ENCODE results near the gene RAB26. TPM values are rescaled to one million over a fixed set of nuclear protein-coding genes. Genes with fewer than 3 reads are reported as not detected.
A peak's percentile ranks its signal among the peaks of the same experiment; 100 is the strongest.
"Not testable (repeated sequence)": the region's sequence is repeated elsewhere in the genome, so short reads cannot be mapped to it uniquely, and the experiment has no call there.

RAB26 gene, protein sequence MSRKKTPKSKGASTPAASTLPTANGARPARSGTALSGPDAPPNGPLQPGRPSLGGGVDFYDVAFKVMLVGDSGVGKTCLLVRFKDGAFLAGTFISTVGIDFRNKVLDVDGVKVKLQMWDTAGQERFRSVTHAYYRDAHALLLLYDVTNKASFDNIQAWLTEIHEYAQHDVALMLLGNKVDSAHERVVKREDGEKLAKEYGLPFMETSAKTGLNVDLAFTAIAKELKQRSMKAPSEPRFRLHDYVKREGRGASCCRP
- total RNA-seq (2014; rRNA removed; shearing (Covaris generic)): not detected in 2 replicates

GRCh38 chr16:2147981-2148671 lies at the start of gene RAB26:
TSS of gene RAB26 (plus strand) at chr16:2148625. CDS start at chr16:2148784, 159 bp downstream.
- DNase-seq (ENCODE audit: low spot score): peak; percentile 75

DNA sequence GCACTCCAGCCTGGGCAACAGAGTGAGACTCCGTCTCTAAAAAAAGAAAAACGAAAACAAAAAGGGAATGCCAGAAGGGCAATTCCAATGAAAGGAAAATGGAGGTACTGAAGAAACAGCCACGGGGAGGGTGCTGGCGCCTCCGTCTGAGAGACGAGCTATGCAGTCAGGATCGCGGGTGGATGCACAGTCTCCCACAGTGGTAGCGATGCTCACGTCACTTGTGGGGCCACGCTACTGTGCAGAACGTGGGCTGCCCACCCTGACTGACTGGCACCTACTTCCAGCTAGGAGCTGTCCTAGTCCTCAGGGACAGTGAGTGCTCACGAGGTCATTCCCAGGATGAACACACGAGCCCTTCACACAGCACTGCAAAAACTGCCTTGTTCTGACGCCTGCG lies 46.8 kb upstream of the RAB26 start:
- DNase-seq (ENCODE audit: low spot score): not testable (repeated sequence)

DNA sequence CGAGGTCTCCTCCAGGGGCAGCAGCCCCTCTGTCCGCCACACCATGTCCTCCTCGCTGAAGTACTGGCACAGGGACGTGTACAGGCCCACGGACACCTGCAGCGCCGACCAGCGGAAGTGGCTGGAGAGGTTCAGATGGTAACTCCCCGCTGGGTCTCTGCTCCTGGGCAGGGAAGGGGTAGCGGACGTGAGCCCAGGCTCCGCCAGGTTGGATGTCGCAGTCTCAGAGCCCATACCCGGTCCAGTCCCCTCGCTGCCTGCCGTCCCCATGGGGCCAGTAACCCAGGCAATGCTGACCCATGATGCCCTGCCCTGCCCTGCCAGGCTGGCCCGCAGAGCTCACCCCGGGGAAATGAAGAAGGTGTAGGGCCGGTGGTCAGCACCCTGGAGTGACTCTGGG lies 46.0 kb upstream of the RAB26 start:
- no peak for DNase-seq (ENCODE audit: low spot score)

- not testable (repeated sequence) for DNase-seq (ENCODE audit: low spot score)
Measured at GRCh38 chr16:2104464-2104863, 44.0 kb upstream of the RAB26 start.

DNA sequence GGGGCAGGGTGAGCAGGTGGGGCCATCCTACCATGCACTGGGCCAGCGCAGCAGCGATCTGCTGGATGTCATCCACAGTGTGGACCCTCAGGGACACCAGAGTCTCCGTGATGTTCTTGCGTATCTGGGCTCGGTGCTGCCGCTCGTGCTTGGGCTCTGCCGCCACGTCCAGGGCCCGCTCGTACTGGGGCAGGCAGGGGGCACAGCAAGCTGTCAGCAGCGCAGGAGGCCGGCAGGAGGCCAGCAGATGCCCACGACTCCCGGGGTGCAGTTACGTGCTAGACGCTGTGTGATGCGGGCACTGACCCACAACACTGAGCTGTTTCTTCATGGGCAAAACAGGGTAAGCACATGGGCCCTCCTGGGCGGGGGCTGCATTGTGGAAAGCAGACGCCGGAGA lies 43.1 kb upstream of the RAB26 start:
- not testable (repeated sequence) for DNase-seq (ENCODE audit: low spot score)

DNA sequence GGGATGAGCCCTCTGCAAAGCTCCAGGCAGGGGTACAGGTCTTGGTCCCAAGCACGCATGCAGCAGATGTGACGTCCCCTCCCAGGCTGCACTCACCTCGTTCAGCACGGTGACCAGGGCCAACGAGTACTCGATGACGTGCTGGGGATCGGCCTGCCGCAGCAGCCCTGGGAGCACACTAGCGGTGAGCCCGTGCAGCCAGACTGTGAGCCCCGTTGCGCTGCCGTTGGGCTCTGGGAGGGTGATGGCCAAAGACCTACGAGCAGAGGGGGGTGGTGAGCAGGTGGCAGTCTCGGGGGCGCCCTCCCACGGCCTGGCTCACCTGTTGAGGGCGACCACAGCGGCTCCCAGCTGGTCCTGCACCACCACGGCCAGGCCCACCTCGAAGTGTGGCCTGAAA lies 42.7 kb upstream of the RAB26 start:
- not testable (repeated sequence) for DNase-seq (ENCODE audit: low spot score)

DNA sequence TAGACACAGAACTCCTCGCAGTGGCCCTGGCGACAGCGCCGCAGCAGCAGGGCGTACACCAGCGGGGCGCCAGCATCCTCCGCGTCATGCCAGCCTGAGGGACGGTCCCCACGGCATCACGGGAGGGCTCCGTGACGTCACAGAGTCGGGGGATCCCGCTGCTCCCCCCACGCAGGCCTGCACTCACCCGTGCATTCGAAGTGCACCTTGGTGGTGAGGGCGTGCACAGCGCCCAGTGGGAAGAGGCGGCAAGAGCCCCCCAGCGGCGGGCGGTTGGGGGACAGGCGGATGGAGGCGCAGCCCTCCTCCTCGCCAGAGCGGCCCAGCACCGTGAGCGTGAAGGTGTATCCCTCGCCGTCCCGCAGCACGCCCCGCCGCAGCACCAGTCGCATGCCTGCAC lies 42.2 kb upstream of the RAB26 start:
- DNase-seq (ENCODE audit: low spot score): not testable (repeated sequence)

GRCh38 chr16:2107121-2107790 lies 41.2 kb upstream of the RAB26 start:
- not testable (repeated sequence) for DNase-seq (ENCODE audit: low spot score)

DNA sequence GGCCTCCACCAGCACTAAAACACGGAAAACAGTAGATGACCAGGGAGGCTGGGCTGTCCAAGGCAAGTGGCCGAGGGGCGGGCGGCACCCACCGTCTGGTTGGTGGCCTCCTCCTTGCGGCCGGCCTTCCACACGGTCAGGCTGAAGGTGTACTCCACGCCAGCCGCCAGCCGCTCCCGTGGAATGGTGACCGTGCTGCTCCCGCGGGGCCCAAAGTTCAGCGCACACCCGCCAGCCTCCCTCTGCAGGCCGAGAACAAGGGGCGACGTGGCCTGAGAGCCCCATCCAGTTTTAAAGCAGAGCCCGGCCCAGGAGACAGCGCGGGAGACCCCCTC lies 40.7 kb upstream of the RAB26 start:
- DNase-seq (ENCODE audit: low spot score): not testable (repeated sequence)

- DNase-seq (ENCODE audit: low spot score): not testable (repeated sequence)
Measured at GRCh38 chr16:2108446-2109270, 39.8 kb upstream of the RAB26 start.

GRCh38 chr16:2109271-2109580 lies 39.2 kb upstream of the RAB26 start:
- DNase-seq (ENCODE audit: low spot score): not testable (repeated sequence)

- not testable (repeated sequence) for DNase-seq (ENCODE audit: low spot score)
Measured at GRCh38 chr16:2109872-2110271, 38.6 kb upstream of the RAB26 start.

DNA sequence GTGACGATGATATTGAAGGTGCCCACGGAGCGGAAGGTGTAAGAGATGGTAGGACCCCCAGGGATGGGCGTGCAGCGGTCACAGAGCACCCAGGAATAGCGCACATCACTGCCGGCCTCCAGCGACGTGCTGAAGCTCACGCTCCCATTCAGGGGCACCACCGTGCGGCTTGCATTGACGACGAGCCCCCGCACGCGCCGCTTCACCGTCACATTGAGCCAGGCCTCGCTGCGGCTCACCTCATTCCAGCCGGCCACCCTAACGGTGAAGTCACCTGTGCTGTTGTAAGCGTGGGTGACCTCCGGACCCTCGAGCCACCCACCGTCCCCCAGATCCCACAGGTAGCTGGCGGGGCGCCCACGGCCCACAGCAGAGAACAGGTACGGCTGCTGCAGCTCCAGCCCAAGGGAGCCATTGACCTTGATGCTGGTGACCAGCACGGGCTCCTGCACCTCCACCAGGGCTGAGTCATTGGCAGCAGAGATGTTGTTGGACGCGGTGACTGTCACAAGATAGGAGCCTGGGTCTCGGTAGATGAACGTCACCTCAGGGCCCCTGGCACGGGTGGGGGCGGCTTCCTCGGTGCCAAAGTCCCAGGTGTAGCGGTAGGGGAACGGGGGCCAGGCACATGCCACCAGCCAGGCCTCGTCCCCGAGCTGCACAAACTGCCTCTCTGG lies 38.0 kb upstream of the RAB26 start:
- not testable (repeated sequence) for DNase-seq (ENCODE audit: low spot score)

GRCh38 chr16:2111009-2111353 lies 37.4 kb upstream of the RAB26 start:
- DNase-seq (ENCODE audit: low spot score): not testable (repeated sequence)

GRCh38 chr16:2111412-2112335 lies 36.8 kb upstream of the RAB26 start:
- DNase-seq (ENCODE audit: low spot score): not testable (repeated sequence)

DNA sequence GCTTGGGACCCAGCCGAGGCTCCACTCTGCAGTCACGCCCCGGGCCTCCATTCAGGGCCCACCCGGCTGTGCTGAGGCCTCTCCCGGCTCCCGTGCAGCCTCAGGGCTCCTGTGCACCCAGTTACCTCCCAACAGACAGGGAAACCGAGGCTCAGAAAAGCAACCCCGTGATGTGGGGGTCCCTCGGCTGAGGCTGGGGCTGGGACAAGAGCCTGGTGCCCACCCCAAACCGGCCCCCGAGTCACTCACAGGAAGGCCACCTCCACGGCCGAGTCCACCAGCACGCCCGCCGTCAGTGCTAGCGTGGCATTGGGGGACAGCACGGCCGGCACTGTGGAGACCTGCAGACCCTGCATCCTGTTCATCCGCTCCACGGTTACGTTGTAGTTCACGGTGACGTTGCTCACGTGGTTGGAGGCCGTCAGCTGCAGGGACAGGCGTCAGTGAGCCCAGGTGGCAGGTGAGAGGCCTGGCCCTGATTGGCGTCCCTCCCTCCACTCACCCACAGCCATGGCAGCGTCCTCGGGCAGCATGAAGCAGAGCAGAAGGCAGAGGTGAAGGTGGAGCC lies 35.8 kb upstream of the RAB26 start:
- not testable (repeated sequence) for DNase-seq (ENCODE audit: low spot score)

- DNase-seq (ENCODE audit: low spot score): not testable (repeated sequence)
Measured at GRCh38 chr16:2114225-2114624, 34.2 kb upstream of the RAB26 start.

GRCh38 chr16:2114885-2115590 lies 33.4 kb upstream of the RAB26 start:
- DNase-seq (ENCODE audit: low spot score): not testable (repeated sequence)

GRCh38 chr16:2115591-2115973 lies 32.8 kb upstream of the RAB26 start:
- no peak for DNase-seq (ENCODE audit: low spot score)

All from A172 (cell line).